ENCODE measurements around the gene GGA3.
"Not testable (repeated sequence)": the region's sequence is repeated elsewhere in the genome, so short reads cannot be mapped to it uniquely, and the experiment has no call there.

Gene GGA3, protein sequence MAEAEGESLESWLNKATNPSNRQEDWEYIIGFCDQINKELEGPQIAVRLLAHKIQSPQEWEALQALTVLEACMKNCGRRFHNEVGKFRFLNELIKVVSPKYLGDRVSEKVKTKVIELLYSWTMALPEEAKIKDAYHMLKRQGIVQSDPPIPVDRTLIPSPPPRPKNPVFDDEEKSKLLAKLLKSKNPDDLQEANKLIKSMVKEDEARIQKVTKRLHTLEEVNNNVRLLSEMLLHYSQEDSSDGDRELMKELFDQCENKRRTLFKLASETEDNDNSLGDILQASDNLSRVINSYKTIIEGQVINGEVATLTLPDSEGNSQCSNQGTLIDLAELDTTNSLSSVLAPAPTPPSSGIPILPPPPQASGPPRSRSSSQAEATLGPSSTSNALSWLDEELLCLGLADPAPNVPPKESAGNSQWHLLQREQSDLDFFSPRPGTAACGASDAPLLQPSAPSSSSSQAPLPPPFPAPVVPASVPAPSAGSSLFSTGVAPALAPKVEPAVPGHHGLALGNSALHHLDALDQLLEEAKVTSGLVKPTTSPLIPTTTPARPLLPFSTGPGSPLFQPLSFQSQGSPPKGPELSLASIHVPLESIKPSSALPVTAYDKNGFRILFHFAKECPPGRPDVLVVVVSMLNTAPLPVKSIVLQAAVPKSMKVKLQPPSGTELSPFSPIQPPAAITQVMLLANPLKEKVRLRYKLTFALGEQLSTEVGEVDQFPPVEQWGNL

DNA sequence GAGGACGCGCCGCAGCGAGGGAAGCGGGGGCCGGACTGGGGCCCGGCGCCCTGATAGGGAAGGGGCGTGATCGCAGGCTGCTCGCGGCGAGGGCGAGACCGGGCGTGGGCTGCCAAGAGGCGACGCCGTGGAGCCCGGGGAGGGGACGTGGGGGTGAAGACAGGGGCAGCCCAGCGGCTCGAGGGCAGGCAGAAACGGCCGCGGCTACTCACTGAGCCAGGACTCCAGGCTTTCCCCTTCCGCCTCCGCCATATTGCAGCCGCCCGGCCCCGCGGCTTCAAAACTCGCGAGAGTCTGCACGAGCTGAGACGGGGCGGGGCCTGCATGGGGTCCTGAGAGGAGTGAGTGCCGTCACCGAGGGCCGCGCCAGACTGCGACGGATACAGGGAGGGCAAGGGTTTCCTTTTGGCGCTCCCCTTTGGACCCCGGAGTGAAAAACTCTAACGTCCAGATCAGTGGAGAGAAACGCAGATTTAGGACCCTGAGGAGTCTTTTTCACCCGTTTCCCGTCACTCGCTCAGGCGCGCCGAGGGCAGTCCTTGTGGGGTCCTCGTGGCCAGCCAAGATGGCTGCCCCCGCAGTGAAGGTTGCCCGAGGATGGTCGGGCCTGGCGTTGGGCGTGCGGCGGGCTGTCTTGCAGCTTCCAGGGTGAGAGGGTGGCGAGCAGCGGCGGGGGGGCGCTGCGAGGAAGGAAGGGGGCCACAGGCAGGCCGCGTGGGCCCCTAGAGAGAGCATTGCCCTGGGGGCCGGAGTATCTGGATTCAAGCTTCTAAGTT lies at the start of gene GGA3, which contains the start of gene MRPS7:
Gene GGA3 (minus strand): TSS at position 271 of the 776 bp plus-strand sequence. CDS start 19 bp downstream, at position 252.
Gene MRPS7 (plus strand): TSS at position 544 of the 776 bp plus-strand sequence. CDS start 22 bp downstream, at position 566.
- DNase-seq: peak; percentile 96 to 97

DNA sequence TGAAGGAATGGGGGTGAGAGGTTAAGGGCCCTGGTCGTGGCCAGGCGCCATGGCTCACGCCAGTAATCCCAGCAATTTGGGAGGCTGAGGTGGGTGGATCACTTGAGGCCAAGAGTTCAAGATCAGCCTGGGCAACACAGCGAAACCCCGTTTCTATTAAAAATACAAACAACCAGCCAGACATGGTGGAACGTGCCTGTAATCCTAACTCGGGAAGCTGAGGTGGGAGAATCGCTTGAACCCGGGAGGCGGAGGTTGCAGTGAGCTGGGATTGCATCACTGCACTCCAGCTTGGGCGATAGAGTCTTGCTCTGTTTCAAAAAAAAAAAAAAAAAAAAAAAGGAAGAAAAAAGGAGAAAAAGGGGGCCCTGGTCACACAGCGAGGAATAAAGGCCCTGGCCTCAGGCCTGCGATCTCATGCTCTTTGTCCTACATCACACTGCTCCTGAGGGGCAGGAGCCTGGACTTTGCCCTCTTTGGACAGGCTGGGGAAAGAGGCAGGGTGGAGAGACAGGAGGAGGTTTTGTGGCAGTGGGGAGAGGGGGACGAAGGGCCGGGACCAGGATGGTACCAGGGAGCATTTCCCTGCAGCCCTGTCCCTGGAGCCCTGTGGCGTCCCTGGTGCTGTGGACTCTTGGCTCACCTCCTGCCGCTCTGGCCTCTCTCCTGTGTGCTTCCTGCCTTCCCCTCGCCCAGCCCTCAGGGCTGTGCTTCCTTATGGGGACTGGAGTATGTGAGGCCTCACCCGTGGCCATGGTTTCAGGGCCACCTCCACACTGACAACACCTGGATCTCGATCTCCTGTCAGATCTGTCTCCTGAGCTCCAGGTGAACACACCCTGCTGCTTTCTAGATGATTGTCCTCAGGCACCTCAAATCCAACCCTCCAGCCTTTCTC lies 47.6 kb upstream of the GGA3 start:
- no peak for DNase-seq

DNA sequence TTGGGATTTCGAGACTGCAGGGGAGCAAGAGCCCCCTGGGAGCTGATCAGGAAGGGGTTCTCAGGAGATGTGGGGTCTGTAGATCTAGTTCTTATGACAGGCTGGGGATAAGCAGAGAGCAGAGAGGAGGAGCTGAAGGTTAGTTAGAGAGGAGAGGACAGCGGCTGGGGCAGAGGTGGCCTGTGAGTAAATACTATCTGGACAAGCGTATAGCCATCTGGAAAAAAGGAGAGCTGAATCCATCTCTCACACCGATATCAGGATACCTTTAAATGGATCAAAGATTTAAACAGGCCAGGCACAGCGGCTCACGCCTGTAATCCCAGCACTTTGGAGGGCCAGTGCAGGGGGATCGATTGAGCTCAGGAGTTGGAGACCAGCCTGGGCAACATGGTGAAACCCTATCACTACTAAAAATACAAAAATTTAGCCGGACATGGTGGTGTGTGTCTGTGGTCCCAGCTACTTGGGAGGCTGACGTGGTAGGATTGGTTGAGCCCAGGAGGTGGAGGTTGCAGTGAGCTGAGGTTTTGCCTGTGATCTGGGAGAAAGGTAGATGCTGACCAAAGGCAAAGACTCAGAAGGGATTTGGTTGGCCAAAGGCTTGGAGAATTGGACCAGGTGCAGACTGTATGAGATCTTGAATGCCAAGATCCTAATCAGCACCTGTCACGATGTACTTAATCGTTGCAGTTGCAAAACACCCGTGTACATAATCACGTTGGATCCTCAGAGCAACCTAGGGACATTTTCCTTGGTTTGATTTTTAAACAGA lies 46.7 kb upstream of the GGA3 start:
- no peak for DNase-seq

DNA sequence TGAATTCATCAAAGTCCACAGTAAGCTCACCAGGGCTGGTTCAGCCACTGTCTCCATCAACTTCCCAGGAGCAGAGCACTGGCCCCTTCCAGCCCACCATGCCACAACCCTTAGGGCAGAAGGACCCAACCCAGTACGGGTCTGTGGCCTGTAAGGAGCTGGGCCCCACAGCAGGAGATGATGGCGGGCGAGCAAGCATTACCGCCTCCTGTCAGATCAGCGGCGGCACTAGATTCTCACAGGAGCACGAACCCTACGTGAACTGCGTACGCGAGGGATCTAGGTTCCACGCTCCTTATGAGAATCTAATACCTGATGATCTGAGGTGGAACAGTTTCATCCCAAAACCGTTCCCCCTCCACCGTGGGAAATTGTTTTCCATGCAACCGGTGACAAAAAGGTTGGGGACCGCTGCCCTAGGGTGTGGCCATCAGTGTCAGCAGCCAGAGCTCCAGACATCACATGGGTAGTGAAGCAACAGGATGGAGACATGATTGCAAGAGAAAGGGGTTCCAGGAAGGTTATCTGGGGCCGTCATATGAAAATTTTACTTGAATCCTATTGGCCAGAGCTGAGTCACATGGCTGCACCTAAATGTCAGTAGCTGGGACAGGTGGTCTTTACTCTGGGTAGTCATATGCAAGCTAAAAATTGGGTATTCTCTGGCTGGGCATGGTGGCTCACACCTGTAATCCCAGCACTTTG lies 40.2 kb upstream of the GGA3 start:
- no peak for DNase-seq

DNA sequence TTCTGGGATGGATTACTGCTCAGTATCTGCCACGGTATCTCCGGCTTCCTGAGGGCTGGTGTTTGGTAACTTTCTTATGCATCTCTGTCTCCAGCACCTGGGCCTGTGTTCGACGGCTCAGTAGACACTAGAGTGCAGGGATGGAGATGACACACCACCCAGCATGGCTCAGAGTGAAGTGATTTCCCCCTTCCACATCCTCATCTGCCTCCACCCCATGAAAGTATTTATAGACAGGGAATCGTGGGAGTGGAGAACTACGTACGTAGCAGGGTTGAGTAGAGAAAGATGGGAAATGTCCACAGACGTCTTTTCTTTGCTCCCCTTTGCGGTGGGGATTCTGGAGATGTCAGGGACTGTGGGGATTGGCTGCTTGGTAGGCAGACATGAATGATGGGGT lies 39.6 kb upstream of the GGA3 start:
- no peak for DNase-seq

DNA sequence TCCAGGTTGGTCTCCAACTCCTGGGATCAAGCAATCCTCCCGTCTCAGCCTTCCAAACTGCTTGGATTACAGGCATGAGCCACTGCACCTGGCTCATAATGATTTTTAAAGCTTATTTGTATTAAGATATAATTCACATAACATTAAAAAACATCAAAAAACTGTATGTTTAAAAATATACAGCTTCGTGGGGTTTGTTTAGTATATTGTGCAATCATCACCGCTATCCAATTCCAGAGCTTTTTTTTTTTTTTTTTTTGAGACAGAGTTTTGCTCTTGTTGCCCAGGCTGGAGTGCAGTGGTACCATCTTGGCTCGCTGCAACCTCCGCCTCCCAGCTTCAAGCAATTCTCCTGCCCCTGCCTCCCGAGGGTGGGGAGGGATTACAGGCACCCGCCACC lies 38.9 kb upstream of the GGA3 start:
- DNase-seq: no peak

DNA sequence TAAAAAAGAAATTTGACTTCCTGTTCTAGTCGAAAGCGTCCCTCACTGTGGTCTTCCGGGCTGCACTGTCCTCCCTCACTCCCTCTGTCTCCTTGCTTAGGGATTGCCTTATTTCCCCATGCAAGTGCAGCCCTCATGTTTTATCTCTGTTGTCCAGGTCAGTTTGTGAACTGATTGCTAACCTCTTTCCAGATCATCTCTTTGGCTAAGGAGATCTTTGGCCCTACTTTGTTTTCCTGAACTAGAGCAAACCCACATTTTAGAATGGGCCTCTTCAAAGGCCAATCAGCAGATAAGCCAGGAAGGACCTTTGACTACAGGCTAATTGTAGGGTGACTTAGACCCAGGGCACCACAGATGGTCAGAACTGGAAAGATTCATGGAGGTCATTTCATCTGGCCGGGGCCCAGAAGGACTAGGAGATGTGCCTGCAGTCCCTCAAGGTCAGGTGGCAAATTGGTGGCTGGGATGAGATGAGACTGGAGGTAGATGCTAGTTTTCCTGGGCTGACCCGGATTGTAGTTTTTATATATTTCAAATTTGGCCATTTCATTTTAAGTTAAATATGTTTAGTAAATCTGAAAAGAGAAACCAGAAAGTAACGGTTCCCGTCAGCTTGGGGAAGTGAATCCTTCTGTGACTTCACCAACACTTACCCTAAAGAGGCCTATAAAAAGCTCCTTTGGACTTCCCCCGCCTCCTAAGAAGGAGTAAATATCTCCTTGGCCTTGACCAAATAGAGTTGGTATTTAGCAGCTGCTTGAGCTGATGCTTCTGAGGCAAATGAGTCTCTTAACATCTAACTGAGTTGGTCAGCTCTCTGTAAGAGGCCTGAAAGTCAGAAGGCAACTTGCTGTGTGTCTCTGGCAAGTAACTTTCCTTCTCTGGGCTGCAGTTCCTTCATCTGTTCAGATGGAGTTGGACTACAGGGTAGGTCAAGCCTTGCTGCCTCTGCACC lies 34.1 kb upstream of the GGA3 start:
- no peak for DNase-seq

DNA sequence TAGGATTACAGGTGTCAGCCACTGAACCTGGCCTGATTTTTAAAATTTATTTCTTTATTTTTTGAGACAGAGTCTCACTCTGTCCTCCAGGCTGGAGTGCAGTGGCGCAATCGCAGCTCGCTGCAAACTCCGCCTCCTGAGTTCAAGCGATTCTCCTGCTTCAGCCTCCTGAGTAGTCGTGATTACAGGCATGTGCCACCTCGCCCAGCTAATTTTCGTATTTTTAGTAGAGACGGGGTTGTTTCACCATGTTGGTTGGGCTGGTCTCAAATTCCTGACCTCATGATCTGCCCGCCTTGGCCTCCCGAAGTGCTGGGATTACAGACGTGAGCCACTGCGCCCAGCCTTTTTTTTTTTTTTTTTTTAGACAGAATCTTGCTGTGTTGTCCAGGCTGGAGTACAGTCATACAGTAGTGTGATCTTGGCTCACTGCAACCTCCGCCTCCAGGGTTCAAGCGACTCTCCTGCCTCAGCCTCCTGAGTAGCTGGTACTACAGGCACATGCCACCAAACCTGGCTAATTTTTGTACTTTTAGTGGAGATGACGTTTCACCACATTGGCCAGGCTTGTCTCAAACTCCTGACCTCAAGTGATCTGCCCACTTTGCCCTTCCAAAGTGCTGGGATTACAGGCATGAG lies 31.5 kb upstream of the GGA3 start:
- DNase-seq: not testable (repeated sequence)

DNA sequence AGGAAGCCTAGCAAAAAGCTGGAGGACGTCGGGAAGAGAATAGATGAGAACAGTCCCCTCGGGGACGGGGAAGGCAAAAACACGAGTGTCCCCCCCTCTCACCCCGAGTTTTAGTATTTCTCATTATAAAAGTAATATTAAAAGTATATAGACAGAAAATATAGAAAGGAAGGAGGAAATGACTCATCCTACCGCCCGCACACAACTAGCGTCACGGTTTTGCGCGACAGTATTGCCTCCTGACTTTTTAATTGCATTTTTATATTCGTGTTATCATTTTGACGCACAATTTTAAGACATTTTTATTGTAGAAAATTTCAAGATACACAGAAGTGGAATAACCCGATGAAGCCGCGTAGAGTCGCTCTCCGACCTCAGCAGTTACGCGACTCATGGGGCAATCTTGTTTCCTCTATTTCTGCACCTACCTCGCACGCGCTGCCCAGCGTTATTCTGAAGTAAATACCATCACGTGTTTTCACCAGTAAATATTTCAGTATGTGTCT lies 28.5 kb upstream of the GGA3 start:
- DNase-seq: peak; percentile 70 to 74

- DNase-seq: peak; percentile 95 to 96
Observed at GRCh38 chr17:75289115-75289831, 27.9 kb upstream of the GGA3 start, which contains the start of gene SLC25A19. SLC25A19 (minus strand) TSS chr17:75289433; CDS start chr17:75286764, 2,669 bp downstream.

- DNase-seq: peak in 1 of 2 donors; percentile 61
Observed at GRCh38 chr17:75288770-75289114, 27.3 kb upstream of the GGA3 start.

DNA sequence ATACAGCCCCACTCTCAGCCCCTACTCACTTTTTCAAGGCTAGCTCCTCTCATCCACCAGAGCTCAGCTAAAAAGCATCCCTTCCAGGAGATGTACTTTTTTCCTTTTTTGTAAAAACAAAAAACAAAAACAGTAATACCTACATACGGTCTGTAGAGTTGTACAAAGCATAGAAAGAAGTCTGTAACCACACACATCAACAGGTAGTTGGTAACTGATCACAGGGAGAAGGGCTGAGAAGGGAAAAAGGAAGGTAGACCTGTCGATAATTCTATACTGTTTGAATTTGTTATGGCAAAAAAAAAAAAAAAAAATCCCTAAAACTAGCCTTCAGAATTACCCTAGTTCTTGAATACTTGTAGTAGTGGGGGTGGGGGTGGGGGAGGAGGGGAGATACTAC lies 27.0 kb upstream of the GGA3 start:
- DNase-seq: no peak

DNA sequence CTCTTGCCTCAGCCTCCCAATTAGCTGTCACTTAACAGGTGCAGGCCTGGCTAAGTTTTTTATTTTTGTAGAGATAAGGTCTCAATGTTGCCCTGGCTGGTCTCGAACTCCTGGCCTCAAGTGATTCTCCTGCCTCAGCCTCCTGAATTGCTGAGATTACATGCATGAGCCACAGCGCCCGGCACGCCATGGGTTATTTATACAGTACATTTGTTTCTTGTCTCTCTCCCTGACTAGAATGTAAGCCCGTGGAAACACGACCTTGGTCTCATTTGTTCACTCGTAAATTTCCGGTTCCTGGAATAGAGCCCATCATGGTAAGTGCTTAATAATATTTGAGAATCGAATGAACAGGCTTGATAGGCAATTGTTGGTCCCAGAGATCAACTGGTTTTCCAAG lies 25.8 kb upstream of the GGA3 start:
- no peak for DNase-seq

- DNase-seq: no peak
Observed at GRCh38 chr17:75285123-75285522, 23.7 kb upstream of the GGA3 start.

DNA sequence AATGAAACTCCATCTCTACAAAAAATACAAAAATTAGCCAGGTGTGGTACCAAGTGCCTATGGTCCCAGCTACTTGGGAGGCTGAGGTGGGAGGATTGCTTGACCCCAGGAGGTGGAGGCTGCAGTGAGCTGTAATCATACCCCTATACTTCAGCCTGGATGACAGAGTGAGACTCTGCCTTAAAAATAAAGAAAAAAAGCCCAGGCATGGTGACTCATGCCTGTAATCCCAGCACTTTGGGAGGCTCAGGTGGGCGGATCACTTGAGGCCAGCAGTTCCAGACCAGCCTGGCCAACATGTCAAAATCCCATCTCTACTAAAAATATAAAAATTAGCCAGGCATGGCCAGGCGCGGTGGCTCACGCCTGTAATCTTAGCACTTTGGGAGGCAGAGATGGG lies 18.8 kb upstream of the GGA3 start:
- DNase-seq: not testable (repeated sequence)

- no peak for DNase-seq
Observed at GRCh38 chr17:75277664-75278071, 16.3 kb upstream of the GGA3 start.

DNA sequence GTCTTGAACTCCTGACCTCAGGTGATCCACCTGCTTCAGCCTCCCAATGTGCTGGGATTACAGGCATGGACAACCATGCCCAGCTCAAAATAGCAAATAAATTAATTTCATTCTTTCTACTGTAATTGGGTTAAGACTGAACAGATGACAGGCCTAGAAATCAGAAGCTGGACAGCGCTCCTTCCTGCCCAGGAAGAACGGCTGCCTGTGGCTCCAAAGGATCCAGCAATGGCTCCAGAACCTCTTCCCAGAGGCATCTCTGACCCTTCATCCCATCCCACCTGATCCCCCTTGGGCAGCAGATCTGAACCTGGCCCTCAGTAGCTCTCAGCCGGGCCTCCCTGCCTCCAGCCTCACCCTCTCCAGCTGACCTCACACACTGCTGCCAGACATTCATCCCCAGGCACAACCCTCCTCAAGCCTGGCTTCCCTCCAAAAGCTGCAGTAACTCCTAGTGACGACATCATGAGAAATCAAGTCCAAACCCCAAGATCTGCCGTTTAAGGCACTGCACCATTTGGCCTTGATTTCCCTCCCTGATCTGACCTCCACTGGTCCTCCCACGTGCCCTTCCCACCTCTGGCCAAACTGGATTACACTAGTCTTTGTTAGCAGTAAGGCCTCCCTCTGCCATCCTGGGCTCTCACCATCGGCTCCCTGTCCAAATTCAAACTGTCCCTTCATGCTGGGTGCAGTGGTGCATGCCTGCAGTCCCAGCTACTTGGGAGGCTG lies 12.7 kb upstream of the GGA3 start:
- DNase-seq: no peak

Measured in stimulated activated CD4-positive, alpha-beta T cell treated with anti-CD3 and anti-CD28 coated beads, Interleukin-2, amount 100 ng/mL, for 24 hours (primary cell).